ENCODE measurements around the gene UBAP1L. TPM values are rescaled to one million over a fixed set of nuclear protein-coding genes. Genes with fewer than 3 reads are reported as not detected.
"Not testable (repeated sequence)": the region's sequence is repeated elsewhere in the genome, so short reads cannot be mapped to it uniquely, and the experiment has no call there.

UBAP1L gene
- total RNA-seq, 1 donor from 2014 or later, result 1.8 TPM

DNA sequence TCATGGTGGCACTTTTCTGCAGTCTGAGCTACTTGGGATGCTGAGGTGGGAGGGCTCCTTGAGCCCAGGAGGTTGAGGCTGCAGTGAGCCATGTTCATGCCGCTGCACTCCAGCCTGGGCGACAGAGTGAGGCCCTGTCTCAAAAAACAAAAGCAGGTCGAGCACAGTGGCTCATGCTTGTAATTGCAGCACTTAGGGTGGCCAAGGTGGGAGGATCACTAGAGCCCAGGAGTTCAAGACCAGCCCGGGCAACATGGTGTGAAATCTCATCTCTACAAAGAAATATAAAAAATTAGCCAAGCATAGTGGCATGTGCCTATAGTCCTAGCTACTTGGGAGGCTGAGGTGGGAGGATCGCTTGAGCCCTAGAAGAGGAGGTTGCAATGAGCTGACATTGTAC lies 10.0 kb downstream of the UBAP1L start:
- TF ChIP-seq, protein P1, sequence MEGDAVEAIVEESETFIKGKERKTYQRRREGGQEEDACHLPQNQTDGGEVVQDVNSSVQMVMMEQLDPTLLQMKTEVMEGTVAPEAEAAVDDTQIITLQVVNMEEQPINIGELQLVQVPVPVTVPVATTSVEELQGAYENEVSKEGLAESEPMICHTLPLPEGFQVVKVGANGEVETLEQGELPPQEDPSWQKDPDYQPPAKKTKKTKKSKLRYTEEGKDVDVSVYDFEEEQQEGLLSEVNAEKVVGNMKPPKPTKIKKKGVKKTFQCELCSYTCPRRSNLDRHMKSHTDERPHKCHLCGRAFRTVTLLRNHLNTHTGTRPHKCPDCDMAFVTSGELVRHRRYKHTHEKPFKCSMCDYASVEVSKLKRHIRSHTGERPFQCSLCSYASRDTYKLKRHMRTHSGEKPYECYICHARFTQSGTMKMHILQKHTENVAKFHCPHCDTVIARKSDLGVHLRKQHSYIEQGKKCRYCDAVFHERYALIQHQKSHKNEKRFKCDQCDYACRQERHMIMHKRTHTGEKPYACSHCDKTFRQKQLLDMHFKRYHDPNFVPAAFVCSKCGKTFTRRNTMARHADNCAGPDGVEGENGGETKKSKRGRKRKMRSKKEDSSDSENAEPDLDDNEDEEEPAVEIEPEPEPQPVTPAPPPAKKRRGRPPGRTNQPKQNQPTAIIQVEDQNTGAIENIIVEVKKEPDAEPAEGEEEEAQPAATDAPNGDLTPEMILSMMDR (IDR thresholded peaks at IDR 0.05; ENCODE audit: borderline replicate concordance), result no peak
- peaks cover 43% of the 10 kb centered on the region for H3K36me3 ChIP-seq
- H3K9me3 ChIP-seq (replicated peaks), result no peaks in the 10 kb centered on the region
- H3K27ac ChIP-seq (replicated peaks), result no peak overlapping the region
- H3K4me1 ChIP-seq, result peaks cover 5% of the 10 kb centered on the region
- intact Hi-C loops (cut with micrococcal nuclease), result loop anchor here (10.0 kb wide), 1 partner anchor 50 kb away; no protein-coding TSS in a partner anchor
- no peak overlapping the region for H3K4me3 ChIP-seq
- DNase-seq, result no peak
- H3K27me3 ChIP-seq (ENCODE audit: low read depth), result no peaks in the 10 kb centered on the region

DNA sequence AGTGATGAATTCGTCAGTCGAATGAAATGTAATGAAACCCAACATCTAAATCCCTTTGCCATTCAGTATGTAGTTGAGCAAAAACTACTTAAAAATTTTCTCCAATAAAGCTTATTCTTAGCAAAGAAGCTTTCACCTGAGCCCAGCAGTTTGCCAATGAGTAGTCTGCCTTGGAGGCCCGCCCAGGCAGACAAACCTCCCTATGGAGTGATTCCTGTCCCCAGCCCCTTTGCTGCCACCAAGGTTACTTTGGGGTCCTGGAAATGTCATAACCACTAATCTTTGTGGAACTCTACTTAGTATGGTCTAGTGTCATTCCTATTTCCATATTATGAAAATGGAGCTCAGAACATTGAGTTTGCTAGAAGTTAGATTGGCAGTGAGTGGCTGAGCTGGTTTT lies 12.1 kb downstream of the UBAP1L start:
- H3K4me3 ChIP-seq, result no peak overlapping the region
- H3K9me3 ChIP-seq (replicated peaks), result no peaks in the 10 kb centered on the region
- DNase-seq, result no peak
- H3K36me3 ChIP-seq, result peaks cover 64% of the 10 kb centered on the region
- TF ChIP-seq, protein P1 (IDR thresholded peaks at IDR 0.05; ENCODE audit: borderline replicate concordance), result no peak
- no peak overlapping the region for H3K27ac ChIP-seq (replicated peaks)
- intact Hi-C loops (cut with micrococcal nuclease), result loop anchor here (10.0 kb wide), 1 partner anchor 48 kb away; no protein-coding TSS in a partner anchor
- H3K27me3 ChIP-seq (ENCODE audit: low read depth), result no peaks in the 10 kb centered on the region
- peaks cover 5% of the 10 kb centered on the region for H3K4me1 ChIP-seq

DNA sequence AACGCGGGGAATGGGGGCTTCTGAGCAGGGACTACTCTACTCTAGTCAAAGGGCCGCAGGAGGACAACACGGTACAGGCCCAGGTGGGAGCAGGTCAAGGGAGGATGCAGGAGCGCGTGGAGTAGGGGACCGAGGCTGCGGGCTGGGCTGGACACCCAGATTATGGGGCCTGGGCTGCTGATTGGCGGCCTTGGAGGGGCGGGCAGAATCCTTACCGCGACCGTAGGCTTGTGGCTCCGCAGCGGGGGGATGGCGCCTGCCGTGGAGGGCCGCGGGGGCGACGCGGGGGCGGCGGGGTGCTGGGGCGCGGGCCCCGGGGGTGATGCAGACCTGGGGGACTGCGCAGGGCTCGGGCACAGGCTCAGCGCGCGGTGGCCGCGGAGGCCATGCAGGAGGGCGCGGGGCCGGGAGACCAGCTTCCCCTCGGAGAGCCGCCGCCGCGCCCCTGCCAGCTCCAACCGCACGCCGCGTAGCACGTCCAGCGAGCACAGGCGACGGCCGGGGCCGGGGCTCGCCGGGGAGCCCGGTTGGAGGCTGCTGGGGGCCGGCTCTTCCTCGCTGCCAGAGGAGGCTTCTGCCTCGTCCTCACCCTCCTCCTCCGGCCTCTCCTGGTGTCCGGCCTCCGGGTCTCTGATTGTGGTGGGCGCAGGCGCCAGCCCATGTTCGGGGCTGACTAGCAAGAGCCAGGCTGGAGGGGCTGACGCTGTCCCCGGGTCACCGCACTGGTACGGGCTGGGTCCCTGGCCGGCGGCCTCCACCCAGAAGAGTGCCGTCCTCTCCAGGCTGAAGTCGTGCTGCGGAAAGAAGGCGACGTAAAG lies 12.9 kb downstream of the UBAP1L start:
- Histone ChIP-seq H3K27ac (replicated peaks) (no peak overlapping the region), H3K27me3 (ENCODE audit: low read depth) (no peaks in the 10 kb centered on the region), H3K9me3 (replicated peaks) (no peaks in the 10 kb centered on the region), H3K4me1 (peaks cover 5% of the 10 kb centered on the region), H3K36me3 (peaks cover 62% of the 10 kb centered on the region), H3K4me3 (no peak overlapping the region)
- TF ChIP-seq, protein P1 (IDR thresholded peaks at IDR 0.05; ENCODE audit: borderline replicate concordance), result peak; percentile 5
- no peak for DNase-seq
- intact Hi-C loops (cut with micrococcal nuclease), result loop anchor here (10.0 kb wide), 1 partner anchor 47 kb away; no protein-coding TSS in a partner anchor

DNA sequence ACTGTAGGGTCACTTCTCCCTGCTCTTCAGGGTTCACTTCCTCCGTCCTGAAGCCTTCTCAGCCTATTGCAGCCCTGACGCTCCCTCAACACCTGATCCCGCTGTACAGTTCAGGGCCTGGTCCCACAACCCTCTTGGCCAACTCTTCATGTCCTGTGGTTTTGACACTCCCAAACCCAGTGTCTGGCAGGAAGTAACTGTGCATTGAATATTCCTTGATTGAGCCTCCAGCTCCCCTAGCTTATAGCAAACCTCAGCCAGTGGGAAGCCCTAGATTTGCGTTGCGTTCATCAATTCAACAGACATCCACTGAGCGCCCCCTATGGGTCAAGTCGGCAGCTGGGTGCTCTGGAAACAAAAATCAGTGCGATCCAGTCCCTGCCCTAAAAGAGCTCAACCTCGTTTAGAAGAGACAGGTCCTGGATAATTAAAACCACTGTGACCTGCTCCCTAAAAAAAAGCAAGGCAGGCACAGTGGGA lies 13.5 kb downstream of the UBAP1L start:
- Histone ChIP-seq H3K27ac (replicated peaks) (no peak overlapping the region), H3K4me1 (peaks cover 5% of the 10 kb centered on the region), H3K4me3 (no peak overlapping the region), H3K27me3 (ENCODE audit: low read depth) (no peaks in the 10 kb centered on the region), H3K9me3 (replicated peaks) (no peaks in the 10 kb centered on the region), H3K36me3 (peaks cover 56% of the 10 kb centered on the region)
- peak; percentile 58 for DNase-seq
- TF ChIP-seq, protein P1 (IDR thresholded peaks at IDR 0.05; ENCODE audit: borderline replicate concordance), result peak; percentile 82
- intact Hi-C loops (cut with micrococcal nuclease), result loop anchor here (10.0 kb wide), 1 partner anchor 47 kb away; no protein-coding TSS in a partner anchor

DNA sequence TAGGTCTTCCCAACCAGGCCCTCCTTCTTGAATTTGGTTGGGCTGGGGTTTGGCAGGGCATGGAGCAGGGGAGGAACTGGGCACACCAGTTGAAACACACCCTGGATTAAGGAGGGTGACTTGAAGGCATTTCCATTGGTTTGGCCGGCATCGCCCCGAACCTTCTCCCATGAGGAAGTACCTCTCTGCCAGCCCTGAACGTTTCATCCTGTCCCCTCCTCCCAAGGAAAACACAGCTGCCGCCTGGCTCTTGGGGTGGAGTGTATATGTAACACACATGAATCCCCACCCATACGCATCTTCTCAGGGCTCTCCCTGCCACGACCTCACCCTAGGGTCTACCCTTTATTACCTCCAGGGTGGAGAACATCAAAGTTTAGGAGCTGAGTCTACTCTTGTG lies 14.6 kb downstream of the UBAP1L start:
- H3K4me3 ChIP-seq, result no peak overlapping the region
- H3K27ac ChIP-seq (replicated peaks), result no peak overlapping the region
- TF ChIP-seq, protein P1 (IDR thresholded peaks at IDR 0.05; ENCODE audit: borderline replicate concordance), result no peak
- no peaks in the 10 kb centered on the region for H3K27me3 ChIP-seq (ENCODE audit: low read depth)
- no peak for DNase-seq
- intact Hi-C loops (cut with micrococcal nuclease), result loop anchor here (10.0 kb wide), 1 partner anchor 46 kb away; no protein-coding TSS in a partner anchor
- H3K36me3 ChIP-seq, result peaks cover 47% of the 10 kb centered on the region
- peaks cover 5% of the 10 kb centered on the region for H3K4me1 ChIP-seq
- no peaks in the 10 kb centered on the region for H3K9me3 ChIP-seq (replicated peaks)

DNA sequence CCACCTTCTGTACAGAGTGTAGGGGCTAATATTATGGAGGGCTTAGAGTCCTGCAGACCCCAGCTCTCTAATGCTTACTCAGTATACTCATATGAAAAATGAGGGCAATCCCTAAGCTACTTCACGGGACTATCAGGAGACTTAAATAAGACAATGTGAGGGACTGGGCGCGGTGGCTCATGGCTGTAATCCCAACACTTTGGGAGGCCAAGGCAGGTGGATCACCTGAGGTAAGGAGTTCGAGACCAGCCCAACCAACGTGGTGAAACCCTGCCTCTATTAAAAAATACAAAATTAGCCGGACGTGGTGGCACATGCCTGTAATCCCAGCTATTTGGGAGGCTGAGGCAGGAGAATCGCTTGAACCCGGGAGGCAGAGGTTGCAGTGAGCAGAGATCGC lies 15.2 kb downstream of the UBAP1L start:
- not testable (repeated sequence) for H3K27me3 ChIP-seq (ENCODE audit: low read depth); H3K4me1 ChIP-seq; H3K9me3 ChIP-seq (replicated peaks); DNase-seq; H3K4me3 ChIP-seq; H3K27ac ChIP-seq (replicated peaks)
- intact Hi-C loops (cut with micrococcal nuclease), result loop anchor here (10.0 kb wide), 1 partner anchor 45 kb away; no protein-coding TSS in a partner anchor
- peaks cover 41% of the 10 kb centered on the region for H3K36me3 ChIP-seq

All from left ventricle myocardium inferior (tissue), 1 donor.